Endothelial cell (in vitro differentiated cells): ENCODE measurements around the gene KLRC2. TPM values are rescaled to one million over a fixed set of nuclear protein-coding genes. Genes with fewer than 3 reads are reported as not detected.
"Not testable (repeated sequence)": the region's sequence is repeated elsewhere in the genome, so short reads cannot be mapped to it uniquely, and the experiment has no call there.

Experiments
- DNase-seq: peaks from one replicate; pipeline ENCODE4 v3.0.0; 2021; ENCODE audit warnings: low spot score
- H3K27ac Mint-ChIP-seq: one replicate; pipeline ENCODE4 v1.8.0; 2021; ENCODE audit warnings: mixed read lengths, inconsistent platforms; ENCODE audit not compliant: unreplicated experiment
- H3K27me3 Mint-ChIP-seq: one replicate; pipeline ENCODE4 v1.8.0; 2021; ENCODE audit warnings: mild to moderate bottlenecking, moderate library complexity, mixed read lengths, inconsistent platforms; ENCODE audit not compliant: unreplicated experiment
- H3K36me3 Mint-ChIP-seq: one replicate; pipeline ENCODE4 v1.8.0; 2021; ENCODE audit warnings: mild to moderate bottlenecking, low read depth, mixed read lengths, inconsistent platforms; ENCODE audit not compliant: unreplicated experiment
- H3K4me1 Mint-ChIP-seq: one replicate; pipeline ENCODE4 v1.8.0; 2021; ENCODE audit warnings: mild to moderate bottlenecking, mixed read lengths, inconsistent platforms; ENCODE audit not compliant: unreplicated experiment
- H3K4me3 Mint-ChIP-seq: one replicate; pipeline ENCODE4 v1.8.0; 2021; ENCODE audit warnings: mild to moderate bottlenecking, mixed read lengths, inconsistent platforms; ENCODE audit not compliant: unreplicated experiment
- H3K9me3 Mint-ChIP-seq: one replicate; pipeline ENCODE4 v1.8.0; 2021; ENCODE audit warnings: mixed read lengths, inconsistent platforms; ENCODE audit not compliant: unreplicated experiment
- total RNA-seq: library from RNA; stranded (reverse); fragmentation: NEBNext Ultra II Directional; extraction: Animal tissue kit (Norgen Biotek cat#: 25700); gene quantifications from one replicate; pipeline ENCODE4 v1.2.1, GENCODE V29; 2021; ENCODE audit not compliant: unreplicated experiment
- TF ChIP-seq, protein P1 (sequence below): fragments of 200-600 bp; sonication (generic); IDR thresholded peaks from one replicate; pipeline ENCODE4 v1.5.0; 2021; ENCODE audit warnings: antibody characterized with exemption; ENCODE audit not compliant: unreplicated experiment

KLRC2 gene
- total RNA-seq, 1 donor from 2014 or later, result not detected

GRCh38 chr12:10395390-10395998, 40.3 kb downstream of the KLRC2 start:
- Mint-ChIP-seq H3K36me3 (no peaks in the 10 kb centered on the region), H3K27ac (no peak overlapping the region), H3K9me3 (no peaks in the 10 kb centered on the region), H3K4me1 (no peaks in the 10 kb centered on the region), H3K4me3 (no peak overlapping the region), H3K27me3 (no peaks in the 10 kb centered on the region)
- no peak for DNase-seq
- TF ChIP-seq, protein P1, sequence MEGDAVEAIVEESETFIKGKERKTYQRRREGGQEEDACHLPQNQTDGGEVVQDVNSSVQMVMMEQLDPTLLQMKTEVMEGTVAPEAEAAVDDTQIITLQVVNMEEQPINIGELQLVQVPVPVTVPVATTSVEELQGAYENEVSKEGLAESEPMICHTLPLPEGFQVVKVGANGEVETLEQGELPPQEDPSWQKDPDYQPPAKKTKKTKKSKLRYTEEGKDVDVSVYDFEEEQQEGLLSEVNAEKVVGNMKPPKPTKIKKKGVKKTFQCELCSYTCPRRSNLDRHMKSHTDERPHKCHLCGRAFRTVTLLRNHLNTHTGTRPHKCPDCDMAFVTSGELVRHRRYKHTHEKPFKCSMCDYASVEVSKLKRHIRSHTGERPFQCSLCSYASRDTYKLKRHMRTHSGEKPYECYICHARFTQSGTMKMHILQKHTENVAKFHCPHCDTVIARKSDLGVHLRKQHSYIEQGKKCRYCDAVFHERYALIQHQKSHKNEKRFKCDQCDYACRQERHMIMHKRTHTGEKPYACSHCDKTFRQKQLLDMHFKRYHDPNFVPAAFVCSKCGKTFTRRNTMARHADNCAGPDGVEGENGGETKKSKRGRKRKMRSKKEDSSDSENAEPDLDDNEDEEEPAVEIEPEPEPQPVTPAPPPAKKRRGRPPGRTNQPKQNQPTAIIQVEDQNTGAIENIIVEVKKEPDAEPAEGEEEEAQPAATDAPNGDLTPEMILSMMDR, result no peak

GRCh38 chr12:10394531-10395152, 41.2 kb downstream of the KLRC2 start:
- H3K4me3 Mint-ChIP-seq, DNase-seq, H3K27ac Mint-ChIP-seq, H3K27me3 Mint-ChIP-seq, H3K4me1 Mint-ChIP-seq, H3K9me3 Mint-ChIP-seq, H3K36me3 Mint-ChIP-seq: not testable (repeated sequence)

GRCh38 chr12:10393291-10393690, 42.5 kb downstream of the KLRC2 start:
- no peak for DNase-seq
- Mint-ChIP-seq H3K36me3 (no peaks in the 10 kb centered on the region), H3K9me3 (no peaks in the 10 kb centered on the region), H3K4me3 (no peak overlapping the region), H3K27me3 (no peaks in the 10 kb centered on the region), H3K27ac (no peak overlapping the region), H3K4me1 (no peaks in the 10 kb centered on the region)
- TF ChIP-seq, protein P1, result no peak

DNA sequence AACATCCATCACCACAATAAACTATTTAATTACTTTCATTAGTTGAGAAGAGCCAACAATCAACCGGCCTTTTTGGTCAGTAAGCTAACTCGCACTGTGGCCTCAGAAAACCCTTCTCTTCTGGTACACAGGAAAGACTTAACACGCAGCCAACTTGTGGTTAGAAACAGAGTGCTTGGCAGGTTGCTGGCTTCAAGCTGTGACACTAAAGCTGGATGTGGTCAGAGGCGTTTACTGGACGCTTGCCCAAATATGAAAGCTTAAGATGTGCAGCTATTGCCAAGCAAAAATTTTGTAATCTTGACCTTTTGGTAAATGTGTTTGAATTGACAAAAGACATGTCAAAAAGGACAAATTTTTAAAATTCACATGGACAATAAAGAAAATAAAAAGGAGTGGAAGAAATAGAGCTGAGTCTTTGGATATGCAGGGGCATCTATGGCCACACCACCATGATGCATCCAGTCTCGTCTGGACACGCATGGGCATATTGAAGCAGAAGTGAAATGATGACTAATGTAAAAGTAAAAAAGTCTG, 43.3 kb downstream of the KLRC2 start:
- Mint-ChIP-seq H3K4me3 (no peak overlapping the region), H3K36me3 (no peaks in the 10 kb centered on the region), H3K4me1 (no peaks in the 10 kb centered on the region), H3K9me3 (no peaks in the 10 kb centered on the region), H3K27me3 (no peaks in the 10 kb centered on the region), H3K27ac (no peak overlapping the region)
- DNase-seq, result no peak
- TF ChIP-seq, protein P1, result no peak

DNA sequence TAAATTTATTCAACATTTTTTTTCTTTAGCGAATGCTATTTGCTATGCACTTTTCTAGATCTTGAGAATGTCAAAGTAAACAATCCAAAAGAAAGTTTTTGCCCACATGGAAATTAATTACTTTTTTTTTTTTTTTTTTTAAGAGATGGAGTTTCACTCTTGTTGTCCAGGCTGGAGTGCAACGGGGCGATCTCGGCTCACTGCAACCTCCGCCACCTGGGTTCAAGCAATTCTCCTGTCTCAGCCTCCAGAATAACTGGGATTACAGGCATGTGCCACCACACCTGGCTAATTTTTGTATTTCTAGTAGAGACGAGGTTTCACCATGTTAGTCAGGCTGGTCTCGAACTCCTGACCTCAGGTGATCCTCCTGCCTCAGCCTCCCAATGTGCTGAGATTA, 44.8 kb downstream of the KLRC2 start:
- H3K27ac Mint-ChIP-seq, H3K36me3 Mint-ChIP-seq, H3K4me1 Mint-ChIP-seq, H3K27me3 Mint-ChIP-seq, H3K9me3 Mint-ChIP-seq, H3K4me3 Mint-ChIP-seq, DNase-seq: not testable (repeated sequence)

GRCh38 chr12:10389904-10390303, 45.9 kb downstream of the KLRC2 start, which contains the start of gene KLRK1:
TSS of gene KLRK1 (minus strand) at chr12:10390041. CDS start at chr12:10388810, 1,231 bp downstream.
- no peak for DNase-seq
- TF ChIP-seq, protein P1, result no peak
- Mint-ChIP-seq H3K36me3 (no peaks in the 10 kb centered on the region), H3K4me1 (no peaks in the 10 kb centered on the region), H3K27ac (no peak within 1 kb of the TSS), H3K9me3 (no peaks in the 10 kb centered on the region), H3K4me3 (no peak within 1 kb of the TSS), H3K27me3 (no peaks in the 10 kb centered on the region)
